Stimulated activated CD4-positive, alpha-beta T cell treated with anti-CD3 and anti-CD28 coated beads, Interleukin-4, amount 100 ng/mL, for 4 hours (primary cell): Measurements from ENCODE around the gene XIRP2.
"Not testable (repeated sequence)": the region's sequence is repeated elsewhere in the genome, so short reads cannot be mapped to it uniquely, and the experiment has no call there.

ENCODE experiments used
- DNase-seq, 2 experiments: peaks; one replicate each; pipeline ENCODE4 v3.0.0-alpha.2; 2020

XIRP2 gene

DNA sequence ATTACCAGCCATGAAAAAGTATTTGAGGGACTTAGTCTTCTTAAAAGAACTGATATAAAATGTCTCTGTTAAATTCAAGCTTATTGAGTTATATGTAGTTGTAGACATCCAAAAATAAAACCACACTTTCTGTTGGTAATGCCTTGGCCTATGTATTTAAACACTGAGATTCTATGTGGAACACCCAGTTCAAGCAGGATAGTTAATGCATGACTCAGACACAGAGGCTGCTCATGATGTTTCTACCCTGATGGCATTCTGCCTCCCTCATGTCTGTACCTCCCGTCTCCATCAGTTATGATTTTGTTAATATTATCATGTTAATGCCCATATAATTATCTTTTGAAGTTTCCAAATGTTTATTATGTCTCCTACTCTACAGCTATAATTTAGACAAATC, 164.5 kb downstream of the XIRP2 start:
- DNase-seq = no peak

DNA sequence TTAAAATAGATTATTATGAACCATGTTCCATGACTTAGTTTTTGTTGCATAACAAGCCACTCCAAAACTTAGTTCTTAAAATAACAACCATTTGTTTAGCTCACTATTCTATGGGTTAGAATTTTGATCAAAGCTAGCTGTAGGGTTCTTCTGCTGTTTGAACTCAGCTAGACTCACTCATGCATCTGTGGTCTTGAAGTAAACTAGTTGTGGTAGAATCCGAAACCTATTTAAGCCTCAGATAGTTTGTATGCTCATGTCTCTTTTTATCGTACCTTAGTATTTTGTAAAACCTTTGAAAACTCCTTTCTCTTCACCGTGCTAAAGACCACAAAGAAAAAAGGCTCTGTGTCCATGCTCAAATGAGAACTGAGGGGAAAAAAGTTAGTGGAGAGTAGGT, 166.6 kb downstream of the XIRP2 start:
- DNase-seq = no peak

DNA sequence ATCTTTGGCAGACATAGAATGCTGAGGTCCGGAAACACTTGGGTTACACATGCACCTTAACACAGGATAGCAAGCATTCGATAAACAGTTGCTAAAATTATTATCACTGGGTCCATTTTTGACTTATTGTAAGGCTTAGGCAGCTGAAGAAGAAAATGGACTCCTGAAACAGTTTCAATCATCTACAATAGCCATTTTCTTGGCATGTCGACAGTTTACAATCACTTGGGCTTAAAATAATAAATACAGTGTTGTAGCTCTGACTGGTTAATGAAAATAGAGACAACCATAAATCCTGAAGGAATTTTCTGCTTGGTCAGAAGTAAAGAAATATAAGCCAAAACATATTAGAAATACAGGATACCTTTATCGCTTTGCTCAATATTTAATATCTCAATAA, 169.2 kb downstream of the XIRP2 start:
- no peak for DNase-seq

DNA sequence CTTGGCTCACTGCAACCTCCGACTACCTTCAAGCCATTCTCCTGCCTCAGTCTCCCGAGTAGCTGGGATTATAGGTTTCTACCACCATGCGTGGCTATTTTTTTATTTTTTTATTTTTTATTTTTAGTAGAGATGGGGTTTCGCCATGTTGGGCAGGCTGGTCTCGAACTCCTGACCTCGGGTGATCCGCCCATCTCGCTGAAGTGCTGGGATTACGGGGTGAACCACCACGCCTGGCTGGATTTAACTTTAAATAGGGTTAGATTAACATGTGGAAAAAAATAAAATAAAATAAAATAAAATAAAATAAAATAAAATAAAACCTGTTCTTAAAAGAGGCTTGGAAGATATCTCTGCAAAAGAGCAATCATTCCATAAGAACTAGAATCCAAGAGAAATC, 170.9 kb downstream of the XIRP2 start:
- no peak for DNase-seq

DNA sequence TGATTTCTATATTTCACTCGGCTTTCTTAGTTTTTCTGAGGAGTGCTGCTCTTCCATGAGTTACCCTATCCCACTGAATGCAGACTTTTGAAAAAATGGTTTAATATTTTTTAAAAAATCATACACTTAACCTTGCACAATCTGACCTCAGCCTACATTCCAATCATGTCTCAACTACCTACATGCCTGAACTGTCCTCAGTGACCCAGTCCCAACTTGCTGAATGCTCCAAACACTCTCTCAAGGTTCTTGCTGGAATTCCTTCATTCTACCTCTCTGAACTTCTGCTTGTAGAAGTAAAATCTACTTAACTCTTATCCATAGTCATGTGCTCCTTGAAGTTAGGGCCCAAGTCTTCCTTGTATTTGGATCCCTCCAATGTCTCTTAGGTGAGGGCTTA, 181.6 kb downstream of the XIRP2 start:
- no peak for DNase-seq

DNA sequence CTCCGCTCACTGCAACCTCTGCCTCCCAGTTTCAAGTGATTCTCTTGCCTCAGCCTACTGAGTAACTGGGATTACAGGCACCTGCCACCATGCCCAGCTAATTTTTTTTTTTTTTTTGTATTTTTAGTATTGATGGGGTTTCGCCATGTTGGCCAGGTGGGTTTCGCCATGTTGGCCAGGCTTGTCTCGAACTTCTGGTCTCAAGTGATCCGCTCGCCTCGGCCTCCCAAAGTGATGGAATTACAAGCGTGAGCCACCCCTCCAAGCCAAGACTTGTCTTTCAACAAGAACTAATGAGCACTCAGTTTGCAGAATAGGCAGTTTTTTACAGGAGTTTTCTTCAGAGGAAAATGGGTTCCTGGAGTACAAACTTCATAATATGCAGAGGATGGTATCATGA, 187.4 kb downstream of the XIRP2 start:
- not testable (repeated sequence) for DNase-seq

DNA sequence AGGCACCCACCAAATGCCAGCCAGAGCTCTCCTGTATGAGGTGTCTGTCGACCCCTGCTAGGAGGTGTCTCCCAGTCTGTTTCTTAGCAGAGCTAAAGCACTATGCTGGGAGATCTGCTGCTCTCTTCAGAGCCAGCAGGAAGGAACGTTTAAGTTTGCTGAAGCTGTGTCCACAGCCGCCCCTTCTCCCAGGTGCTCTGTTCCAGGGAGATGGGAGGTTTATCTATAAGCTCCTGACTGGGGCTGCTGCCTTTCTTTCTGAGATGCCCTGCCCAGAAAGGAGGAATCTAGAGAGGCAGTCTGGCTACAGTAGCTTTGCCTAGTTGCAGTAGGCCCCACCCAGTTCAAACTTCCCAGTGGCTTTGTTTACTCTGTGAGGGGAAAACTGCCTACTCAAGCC, 210.7 kb downstream of the XIRP2 start:
- DNase-seq = not testable (repeated sequence)

DNA sequence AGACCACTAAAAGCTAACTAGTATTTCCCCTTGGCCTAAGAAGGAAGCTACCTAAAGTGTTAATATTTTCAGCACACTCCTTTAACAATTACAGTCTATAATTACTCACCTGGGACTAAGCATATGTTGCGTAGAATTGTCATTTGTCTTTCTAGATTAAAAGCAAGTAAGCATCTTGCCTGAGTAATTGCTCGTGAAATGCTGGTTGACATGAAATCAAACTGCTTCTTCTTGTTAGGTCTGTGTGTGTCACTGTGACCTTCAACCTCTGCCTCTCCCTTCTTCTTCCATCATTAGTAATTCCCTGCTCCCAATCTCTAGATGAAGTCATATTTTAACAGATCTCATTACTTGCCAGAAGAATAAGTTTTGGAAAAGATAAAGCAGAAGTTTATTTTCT, 212.2 kb downstream of the XIRP2 start:
- no peak for DNase-seq

DNA sequence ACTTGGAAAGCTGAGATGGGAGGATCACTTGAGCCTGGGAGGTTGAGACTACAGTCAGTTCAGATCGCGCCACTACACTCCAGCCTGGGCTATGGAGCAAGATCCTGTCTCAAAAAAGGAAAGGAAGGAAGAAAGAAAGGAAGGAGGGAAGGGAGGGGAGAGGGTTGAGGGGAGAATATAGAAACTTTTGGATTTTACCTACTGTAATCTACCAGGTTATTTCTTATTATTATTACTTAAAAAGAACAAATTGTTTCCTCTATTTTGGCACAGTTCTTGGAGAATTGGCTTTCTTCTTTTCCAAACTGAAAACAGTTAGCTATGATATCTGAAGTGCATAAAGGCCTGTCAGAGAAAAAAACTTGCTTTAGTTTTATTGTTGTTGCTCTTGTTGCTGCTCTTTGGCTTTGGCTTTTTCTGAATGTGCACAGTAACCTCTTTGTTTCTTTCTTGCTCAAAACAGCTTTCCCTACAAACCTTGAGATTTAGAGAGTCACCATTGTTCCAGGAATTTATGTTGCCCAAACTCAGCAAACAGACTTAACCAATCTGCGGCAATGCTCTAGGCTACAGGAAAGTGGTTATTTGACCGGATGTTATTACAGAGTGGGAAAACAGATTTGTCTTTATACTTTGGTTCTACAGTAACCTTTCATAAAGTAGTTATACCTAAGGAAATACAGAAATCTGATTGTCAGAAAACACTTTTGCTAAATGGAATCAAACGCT, 214.9 kb downstream of the XIRP2 start:
- DNase-seq = no peak

DNA sequence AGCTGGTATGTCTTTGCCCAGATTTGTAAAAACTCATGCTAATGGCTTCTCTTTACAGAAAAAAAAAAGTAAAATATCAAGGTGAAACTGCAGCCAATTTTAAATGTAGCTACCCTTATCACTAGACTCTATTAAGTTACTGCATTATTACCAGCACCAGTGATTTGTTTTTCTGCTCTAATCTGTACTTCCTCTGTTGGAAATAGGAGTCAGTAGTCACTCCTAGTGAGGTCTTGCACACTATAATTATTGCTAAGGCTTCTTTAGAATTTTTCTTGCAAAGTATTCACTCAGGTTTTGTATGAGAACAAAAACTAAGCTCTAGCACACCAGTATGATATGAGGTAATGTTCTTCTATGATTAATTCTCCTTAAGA, 215.5 kb downstream of the XIRP2 start:
- no peak for DNase-seq

DNA sequence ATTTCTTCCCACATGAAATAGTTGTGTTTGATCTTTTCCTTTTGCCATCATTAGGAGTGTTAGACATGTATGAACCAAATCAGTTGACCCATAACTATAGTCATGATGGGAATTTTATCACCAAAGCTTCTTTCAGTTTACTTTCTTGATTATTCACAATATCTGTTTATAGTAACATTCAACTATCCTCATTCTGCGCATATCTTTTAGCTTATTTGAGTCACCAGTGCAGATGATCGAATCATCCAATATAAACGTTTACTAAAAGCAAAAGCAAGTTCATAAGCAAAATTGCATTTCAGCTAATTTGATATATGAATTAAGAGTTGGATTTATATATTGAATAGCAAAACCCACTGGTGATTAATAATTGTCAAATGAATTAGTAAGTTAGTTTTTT, 216.4 kb downstream of the XIRP2 start:
- DNase-seq = no peak

DNA sequence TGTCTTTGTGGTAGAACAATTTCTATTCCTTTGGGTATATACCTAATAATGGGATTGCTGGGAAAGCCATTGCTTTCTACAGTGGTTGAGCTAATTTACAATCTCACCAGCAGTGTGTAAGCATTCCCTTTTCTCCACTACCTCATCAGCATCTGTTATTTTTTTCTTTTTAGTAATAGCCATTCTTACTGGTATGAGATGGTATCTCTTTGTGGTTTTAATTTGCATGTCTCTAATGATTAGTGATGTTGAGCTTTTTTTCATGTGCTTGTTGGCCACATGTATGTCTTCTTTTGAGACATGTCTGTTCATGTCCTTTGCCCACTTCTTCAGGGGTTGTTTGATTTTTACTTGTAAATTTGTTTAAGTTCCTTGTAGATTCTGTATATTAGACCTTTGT, 221.4 kb downstream of the XIRP2 start:
- DNase-seq = not testable (repeated sequence)

DNA sequence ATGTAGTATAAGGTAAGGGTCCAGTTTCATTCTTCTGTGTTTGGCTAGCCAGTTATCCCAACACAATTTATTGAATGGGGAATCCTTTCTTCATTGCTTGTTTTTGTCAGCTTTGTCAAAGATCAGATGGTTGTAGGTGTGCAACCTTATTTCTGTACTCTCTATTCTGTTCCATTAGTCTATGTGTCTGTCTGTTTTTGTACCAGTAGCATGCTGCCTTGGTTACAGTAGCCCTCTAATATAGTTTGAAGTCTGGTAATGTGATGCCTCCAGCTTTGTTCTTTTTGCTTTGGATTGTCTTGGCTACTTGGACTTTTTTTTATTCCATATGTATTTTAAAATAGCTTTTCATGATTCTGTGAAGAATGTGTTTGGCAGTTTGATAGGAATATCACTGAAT, 222.1 kb downstream of the XIRP2 start:
- DNase-seq = no peak

DNA sequence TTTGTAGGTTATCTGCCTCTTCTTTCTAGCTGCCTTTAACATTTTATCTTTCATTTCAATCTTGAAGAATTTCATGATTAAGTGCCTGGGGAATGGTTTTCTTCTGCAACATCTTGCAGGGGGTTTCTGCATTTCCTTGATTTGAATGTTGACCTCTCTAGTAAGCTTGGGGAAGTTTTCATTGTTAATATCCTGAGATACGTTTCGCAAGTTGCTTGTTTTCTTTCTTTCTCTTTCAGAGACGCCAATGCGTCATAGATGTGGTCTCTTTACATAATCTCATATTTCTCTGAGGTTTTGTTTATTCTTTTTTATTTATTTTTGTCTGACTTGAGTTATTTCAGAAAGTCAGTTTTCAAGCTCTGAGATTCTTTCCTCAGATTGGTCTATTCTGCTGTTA, 225.7 kb downstream of the XIRP2 start:
- no peak for DNase-seq

DNA sequence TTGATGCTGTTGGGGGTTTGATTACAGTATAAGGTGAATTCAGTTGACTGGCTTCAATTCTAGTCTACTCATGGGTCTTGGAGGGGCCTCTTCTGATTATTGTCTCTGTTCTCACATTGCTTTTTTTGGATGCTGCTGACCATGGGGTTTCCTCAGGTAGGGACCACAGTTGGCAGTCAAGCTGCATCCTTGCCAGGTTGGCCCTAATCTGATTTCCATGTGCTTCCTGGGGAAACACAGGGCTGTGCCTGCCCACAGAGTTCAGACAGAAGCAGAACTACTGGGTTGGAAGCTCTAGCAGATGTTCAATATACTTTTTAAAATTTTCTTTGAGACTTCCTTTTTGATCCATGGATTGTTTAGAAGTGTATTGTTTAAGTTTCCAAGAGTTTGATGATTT, 227.3 kb downstream of the XIRP2 start:
- DNase-seq = no peak

DNA sequence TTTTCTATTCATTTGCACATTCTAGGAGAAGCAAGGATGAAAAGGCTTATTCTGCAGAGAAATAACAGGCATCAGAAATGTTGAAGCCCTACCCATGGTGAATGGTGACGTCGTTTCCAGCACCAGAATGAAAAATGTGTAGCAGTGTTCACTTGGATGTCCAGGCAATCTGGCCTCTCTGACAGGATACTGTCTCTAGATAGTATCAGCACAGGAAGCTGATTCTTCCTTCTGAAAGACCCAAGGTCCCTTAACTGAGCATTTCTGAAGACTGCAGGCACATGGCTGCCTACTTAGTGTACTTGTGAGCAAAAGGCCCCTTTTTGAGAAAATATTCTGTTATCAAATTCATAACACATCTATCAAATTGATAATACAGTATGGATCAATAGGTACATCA, 234.1 kb downstream of the XIRP2 start:
- no peak for DNase-seq

DNA sequence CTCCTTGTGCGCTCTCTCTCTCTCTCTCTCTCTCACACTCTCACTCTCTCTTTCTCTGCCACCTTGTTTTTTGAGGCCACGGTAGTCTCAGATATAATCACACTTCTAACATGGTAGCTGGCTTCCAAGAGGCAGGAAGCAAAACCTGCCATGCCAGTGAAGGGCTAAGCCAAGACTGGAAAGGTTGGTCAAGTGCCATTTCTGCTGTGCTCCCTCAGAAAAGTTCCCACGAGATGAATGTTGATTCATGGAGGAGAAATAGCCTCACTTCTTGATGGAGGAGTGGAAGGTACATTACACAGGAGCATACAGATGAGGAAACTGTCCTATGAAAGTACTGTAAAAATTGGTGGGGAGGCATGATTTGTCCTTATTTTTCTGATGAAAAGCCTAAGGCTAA, 237.9 kb downstream of the XIRP2 start:
- DNase-seq = no peak

DNA sequence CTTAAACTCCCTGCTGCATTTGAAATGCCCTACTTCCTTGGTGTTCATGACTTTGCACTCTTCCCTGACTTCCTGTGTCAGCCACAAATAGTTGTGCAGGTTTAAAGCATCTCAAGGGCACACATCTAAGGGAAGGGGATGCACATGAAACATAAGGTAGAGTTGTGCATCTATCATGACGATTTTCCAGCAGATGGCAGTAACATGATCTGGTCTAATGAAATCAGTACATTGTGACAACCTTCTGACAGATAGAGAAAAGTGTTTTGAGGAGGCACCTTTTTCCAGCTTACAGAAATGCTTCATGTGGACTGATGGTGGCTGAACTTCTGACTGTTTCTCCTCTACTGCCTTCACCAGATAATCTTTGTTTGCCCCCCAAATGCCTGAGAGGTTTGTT, 238.9 kb downstream of the XIRP2 start:
- no peak for DNase-seq

DNA sequence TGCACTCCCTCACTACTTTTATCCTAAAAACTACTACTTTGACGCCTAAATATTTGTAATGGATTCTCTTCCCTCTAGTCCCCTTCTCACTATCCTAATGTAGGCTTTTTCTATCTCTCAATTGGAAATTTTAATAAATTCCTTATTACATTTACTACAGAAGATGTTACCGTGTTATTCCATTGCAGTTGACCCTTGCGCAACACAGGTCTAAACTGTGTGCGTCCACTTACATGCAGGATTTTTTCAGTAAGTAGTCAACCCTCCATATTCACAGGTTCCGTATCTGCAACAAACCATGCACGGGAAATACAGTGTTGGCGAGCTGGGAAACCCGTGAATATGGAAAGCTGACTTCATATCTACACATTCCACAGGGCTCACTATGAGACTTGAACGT, 239.8 kb downstream of the XIRP2 start:
- DNase-seq = no peak

DNA sequence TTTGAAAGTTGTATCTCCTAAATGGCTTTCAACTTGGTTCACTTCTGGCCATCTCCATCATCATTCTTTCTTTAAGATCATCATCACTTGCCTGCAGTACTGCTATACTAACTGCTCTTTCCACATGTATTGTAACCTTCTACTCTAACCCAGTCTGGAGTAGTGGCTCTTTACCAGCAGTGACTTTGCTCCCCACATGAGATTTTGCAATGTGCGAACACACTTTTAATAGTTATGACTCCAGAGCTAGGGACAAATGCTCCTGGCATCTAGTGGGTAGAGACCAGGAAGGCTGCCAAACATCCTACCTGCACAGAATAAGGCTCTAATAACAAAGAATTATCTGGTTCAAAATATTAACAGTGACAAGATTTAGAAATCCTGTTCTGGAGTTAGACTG, 243.8 kb downstream of the XIRP2 start:
- no peak for DNase-seq

DNA sequence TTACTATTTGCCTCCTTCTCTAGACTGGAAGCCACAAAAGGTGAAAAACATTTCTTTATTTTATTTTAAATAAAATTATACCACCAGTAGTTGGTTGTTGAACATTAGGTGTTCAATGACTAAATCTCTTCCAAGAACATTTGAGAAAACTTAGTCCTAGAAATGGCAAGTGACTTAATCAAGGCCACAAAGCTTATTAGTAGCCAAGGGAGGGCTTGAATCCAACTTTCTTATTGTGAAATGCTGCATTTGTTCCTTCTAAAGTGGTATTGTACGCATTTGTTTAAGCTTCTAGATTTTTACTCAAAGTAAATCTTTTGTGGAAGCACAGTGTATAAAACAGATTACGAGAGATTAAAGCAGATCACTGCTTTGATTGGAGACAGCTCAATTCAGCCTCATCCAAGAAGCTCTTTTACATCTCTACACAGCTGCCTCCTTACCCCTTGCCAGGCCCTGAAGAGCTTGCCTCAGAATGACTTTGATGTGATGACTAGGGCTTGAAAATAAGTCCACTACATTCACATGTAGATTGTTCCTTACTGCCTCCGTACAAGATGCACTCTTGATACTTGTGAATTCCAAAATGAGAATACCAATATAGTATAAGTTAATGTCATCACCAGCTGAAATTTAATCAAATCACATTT, 244.8 kb downstream of the XIRP2 start:
- DNase-seq = no peak

DNA sequence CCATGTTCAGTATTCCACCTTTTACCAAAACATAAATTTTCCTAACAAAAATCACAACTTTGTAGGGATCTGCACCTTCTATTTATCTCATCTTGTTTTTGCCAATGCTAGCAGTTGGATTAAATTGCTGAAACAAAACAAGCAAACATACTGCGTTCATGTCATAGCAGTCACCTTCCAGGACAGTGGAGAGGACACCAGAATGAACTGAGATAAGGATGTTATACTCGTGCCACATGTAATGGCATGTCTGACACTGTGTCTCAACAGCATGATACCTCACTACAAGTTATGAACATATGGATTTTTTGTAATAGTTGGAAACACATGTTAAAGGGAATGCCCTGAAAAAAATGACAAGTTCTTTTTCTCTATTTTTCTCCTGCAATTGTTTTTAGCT, 245.3 kb downstream of the XIRP2 start:
- DNase-seq = no peak

DNA sequence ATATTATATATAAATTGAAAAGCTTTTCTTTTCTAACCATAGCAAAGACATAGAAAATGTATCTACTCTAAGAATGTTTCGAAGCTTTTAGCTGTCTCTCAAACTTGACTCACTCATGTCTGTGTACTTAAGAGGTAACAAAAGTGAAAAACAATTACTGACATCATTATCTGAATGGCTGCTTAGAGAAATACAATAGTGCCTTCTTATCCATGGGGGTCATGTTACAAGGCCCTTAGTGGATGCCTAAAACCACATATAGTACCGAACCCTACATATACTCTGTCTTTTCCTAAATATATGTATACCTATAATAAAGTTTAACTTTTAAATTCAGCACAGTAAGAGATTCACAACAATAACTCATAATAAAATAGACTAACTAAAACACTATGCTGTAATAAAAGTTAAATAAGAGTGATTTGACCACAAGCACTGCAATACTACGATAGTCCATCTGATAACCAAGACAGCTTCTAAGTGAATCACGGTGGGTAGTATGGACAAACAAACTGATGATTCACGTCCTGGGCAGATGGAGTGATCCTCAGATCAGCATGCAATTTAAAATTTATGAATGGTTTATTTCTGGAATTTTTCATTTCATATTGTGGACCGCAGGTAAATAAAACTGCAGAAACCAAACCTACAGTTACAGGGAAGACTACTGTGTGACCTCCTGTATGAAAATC, 246.2 kb downstream of the XIRP2 start:
- no peak for DNase-seq

DNA sequence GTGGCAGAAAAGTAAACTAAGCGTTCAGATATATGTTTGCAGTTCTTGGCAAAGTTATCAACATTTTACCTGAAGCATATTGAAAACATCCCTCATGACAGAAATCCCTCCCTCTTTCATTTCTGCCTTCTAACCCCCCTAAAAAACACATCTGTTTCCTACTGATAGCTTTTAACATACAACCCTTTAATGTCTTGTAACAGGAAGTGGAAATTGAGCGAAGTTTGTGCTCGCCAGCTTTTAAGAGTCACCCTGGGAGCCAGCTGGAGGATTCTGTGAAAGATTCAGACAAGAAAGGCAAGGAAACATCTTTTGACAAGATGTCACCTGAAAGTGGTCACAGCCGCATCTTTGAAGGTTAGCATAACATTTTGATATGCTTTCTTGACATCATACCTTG, 247.4 kb downstream of the XIRP2 start:
- DNase-seq = no peak
